MM.1S (cell line): ENCODE data around the gene MAP3K8.

ENCODE experiments used
- DNase-seq: peaks from one replicate; pipeline ENCODE4 v3.0.0-alpha.2; 2015
- H2AFZ ChIP-seq: fragments of 300-600 bp; sonication (generic); 2 replicates; pipeline ENCODE4 v1.6.0; 2016; ENCODE audit warnings: antibody characterized with exemption, low read length
- H3F3A ChIP-seq: fragments of 300-600 bp; sonication (generic); 2 replicates; pipeline ENCODE4 v1.6.1; 2016; ENCODE audit warnings: mild to moderate bottlenecking, antibody characterized with exemption, low read length, moderate library complexity, mixed read lengths; ENCODE audit not compliant: insufficient read depth
- H3K27ac ChIP-seq: fragments of 300-600 bp; sonication (generic); 2 replicates; pipeline ENCODE4 v1.5.1; 2016; ENCODE audit warnings: mild to moderate bottlenecking, low read length
- H3K27me3 ChIP-seq: fragments of 300-600 bp; sonication (generic); replicated peaks from 2 replicates; pipeline ENCODE4 v1.6.0; 2016; ENCODE audit warnings: low read length; ENCODE audit not compliant: insufficient read depth
- H3K36me3 ChIP-seq: fragments of 300-600 bp; sonication (generic); replicated peaks from 2 replicates; pipeline ENCODE4 v1.6.1; 2016; ENCODE audit warnings: mild to moderate bottlenecking, low read length, mixed read lengths; ENCODE audit not compliant: insufficient read depth
- H3K4me1 ChIP-seq: fragments of 300-600 bp; sonication (generic); 2 replicates; pipeline ENCODE4 v1.6.1; 2016; ENCODE audit warnings: low read length, mixed read lengths
- H3K4me2 ChIP-seq: fragments of 300-600 bp; sonication (generic); 2 replicates; pipeline ENCODE4 v1.6.0; 2016; ENCODE audit warnings: low read depth, low read length
- H3K4me3 ChIP-seq: fragments of 300-600 bp; sonication (generic); 2 replicates; pipeline ENCODE4 v1.5.1; 2016; ENCODE audit warnings: low read length, mixed read lengths
- H3K79me2 ChIP-seq: fragments of 300-600 bp; sonication (generic); 2 replicates; pipeline ENCODE4 v1.6.1; 2016; ENCODE audit warnings: mixed run types, low read length, mixed read lengths
- H3K9ac ChIP-seq: fragments of 300-600 bp; sonication (generic); 2 replicates; pipeline ENCODE4 v1.6.1; 2016; ENCODE audit warnings: low read length, mixed read lengths
- H3K9me2 ChIP-seq: fragments of 300-600 bp; sonication (generic); replicated peaks from 2 replicates; pipeline ENCODE4 v1.6.1; 2016; ENCODE audit warnings: mild to moderate bottlenecking, low read length, mixed read lengths; ENCODE audit not compliant: insufficient read depth
- H3K9me3 ChIP-seq: fragments of 300-600 bp; sonication (generic); replicated peaks from 2 replicates; pipeline ENCODE4 v1.6.1; 2016; ENCODE audit warnings: mild to moderate bottlenecking, low read length, mixed read lengths; ENCODE audit not compliant: insufficient read depth
- H4K20me1 ChIP-seq: fragments of 300-600 bp; sonication (generic); 2 replicates; pipeline ENCODE4 v1.6.1; 2016; ENCODE audit warnings: mild to moderate bottlenecking, low read length, moderate library complexity, mixed read lengths; ENCODE audit not compliant: insufficient read depth
- CTCF ChIP-seq: fragments of 300-600 bp; sonication (generic); IDR thresholded peaks from 2 replicates; pipeline ENCODE4 v1.5.1; 2016; ENCODE audit warnings: antibody characterized with exemption, low read length, mixed read lengths
- EZH2 ChIP-seq: fragments of 300-600 bp; sonication (generic); optimal IDR thresholded peaks from 2 replicates; pipeline ENCODE3; 2017; ENCODE audit warnings: low read depth, mild to moderate bottlenecking, antibody characterized with exemption, low read length, mixed read lengths
- EZH2phosphoT487 ChIP-seq: fragments of 300-600 bp; sonication (generic); IDR thresholded peaks from 2 replicates; pipeline ENCODE4 v1.6.1; 2018; ENCODE audit warnings: antibody characterized with exemption, low read length

The MAP3K8 gene

DNA sequence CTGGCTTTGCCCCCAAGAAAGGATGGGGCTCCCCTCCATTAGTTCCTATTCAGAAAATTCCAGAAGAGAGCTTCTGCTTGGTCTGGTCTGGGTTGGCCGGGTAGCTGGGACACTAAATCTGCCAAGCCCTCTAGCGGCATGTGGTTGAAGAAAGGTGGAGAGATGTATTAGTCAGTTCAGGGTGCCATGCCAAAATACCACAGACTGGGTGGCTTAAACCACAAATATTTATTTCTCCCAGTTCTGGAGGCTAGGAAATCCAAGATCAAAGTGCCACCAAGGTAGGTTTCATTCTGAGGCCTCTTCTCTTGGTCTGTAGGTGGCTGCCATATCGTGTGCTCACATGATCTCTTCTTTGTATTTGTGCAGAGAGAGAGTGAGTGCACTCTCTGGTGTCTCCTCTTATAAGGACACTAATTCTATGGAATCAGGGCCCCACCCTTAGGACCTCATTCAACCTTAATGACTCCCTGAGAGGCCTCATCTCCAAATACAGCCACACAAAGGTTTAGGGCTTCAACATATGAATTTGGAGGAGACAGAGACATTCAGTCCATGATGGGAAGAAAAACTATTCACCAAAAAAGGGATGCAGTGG, 46.2 kb upstream of the MAP3K8 start:
- Histone ChIP-seq H3K9ac (no peak overlapping the region), H3F3A (no peaks in the 10 kb centered on the region), H4K20me1 (no peaks in the 10 kb centered on the region), H3K4me1 (no peaks in the 10 kb centered on the region), H3K27ac (no peak overlapping the region), H3K9me3 (no peaks in the 10 kb centered on the region), H3K27me3 (no peaks in the 10 kb centered on the region), H3K9me2 (no peaks in the 10 kb centered on the region), H3K4me3 (no peak overlapping the region), H3K79me2 (no peaks in the 10 kb centered on the region), H3K36me3 (no peaks in the 10 kb centered on the region), H2AFZ (no peak overlapping the region), H3K4me2 (no peak overlapping the region)
- no peak for TF ChIP-seq EZH2phosphoT487
- no peak for TF ChIP-seq CTCF
- no peak for TF ChIP-seq EZH2
- no peak for DNase-seq

- Histone ChIP-seq H2AFZ (no peak overlapping the region), H3K9me3 (no peaks in the 10 kb centered on the region), H3K79me2 (no peaks in the 10 kb centered on the region), H3K36me3 (no peaks in the 10 kb centered on the region), H3K4me3 (no peak overlapping the region), H3K27me3 (no peaks in the 10 kb centered on the region), H3K9me2 (no peaks in the 10 kb centered on the region), H3K27ac (no peak overlapping the region), H3K9ac (no peak overlapping the region), H4K20me1 (no peaks in the 10 kb centered on the region), H3K4me2 (no peak overlapping the region), H3K4me1 (no peaks in the 10 kb centered on the region), H3F3A (no peaks in the 10 kb centered on the region)
- DNase-seq = no peak
- no peak for TF ChIP-seq EZH2phosphoT487
- no peak for TF ChIP-seq CTCF
- no peak for TF ChIP-seq EZH2
Observed at GRCh38 chr10:30389543-30389942, 44.4 kb upstream of the MAP3K8 start.

- Histone ChIP-seq H3K27ac (no peak overlapping the region), H3K9me3 (no peaks in the 10 kb centered on the region), H3F3A (no peaks in the 10 kb centered on the region), H3K27me3 (no peaks in the 10 kb centered on the region), H3K4me2 (no peak overlapping the region), H3K79me2 (no peaks in the 10 kb centered on the region), H3K9me2 (no peaks in the 10 kb centered on the region), H3K36me3 (no peaks in the 10 kb centered on the region), H3K4me3 (no peak overlapping the region), H4K20me1 (no peaks in the 10 kb centered on the region), H3K9ac (no peak overlapping the region), H2AFZ (no peak overlapping the region), H3K4me1 (no peaks in the 10 kb centered on the region)
- TF ChIP-seq EZH2phosphoT487 = no peak
- no peak for DNase-seq
Observed at GRCh38 chr10:30390207-30390606, 43.8 kb upstream of the MAP3K8 start.

DNA sequence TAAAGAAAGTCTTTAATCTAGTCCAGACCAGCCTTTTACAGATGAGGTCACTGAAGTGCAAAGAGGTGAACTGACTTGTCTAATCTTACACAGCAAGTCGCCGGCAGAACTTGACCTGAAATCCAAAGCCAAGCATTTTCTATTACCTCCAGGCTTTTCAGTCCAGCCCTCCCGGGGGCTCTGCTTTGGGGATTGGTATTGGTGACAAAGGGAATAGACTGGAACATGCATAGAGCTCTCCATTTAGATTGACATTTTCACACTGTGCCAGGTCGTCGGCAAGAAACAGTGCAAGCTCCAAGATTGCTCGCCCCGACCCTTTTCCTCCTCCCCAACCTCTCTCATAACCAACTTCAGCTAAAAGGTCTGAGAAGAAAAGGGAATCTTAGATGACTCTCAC, 42.7 kb upstream of the MAP3K8 start:
- Histone ChIP-seq H2AFZ (no peak overlapping the region), H3K27ac (no peak overlapping the region), H3F3A (no peaks in the 10 kb centered on the region), H4K20me1 (no peaks in the 10 kb centered on the region), H3K9me3 (no peaks in the 10 kb centered on the region), H3K4me3 (no peak overlapping the region), H3K9me2 (no peaks in the 10 kb centered on the region), H3K9ac (no peak overlapping the region), H3K27me3 (no peaks in the 10 kb centered on the region), H3K4me2 (no peak overlapping the region), H3K36me3 (no peaks in the 10 kb centered on the region), H3K4me1 (no peaks in the 10 kb centered on the region), H3K79me2 (no peaks in the 10 kb centered on the region)
- no peak for DNase-seq
- TF ChIP-seq CTCF = no peak
- TF ChIP-seq EZH2phosphoT487 = no peak
- no peak for TF ChIP-seq EZH2
